Measurements from ENCODE around the gene TBC1D21.

The TBC1D21 gene

GRCh38 chr15:73858062-73858461, 15.3 kb upstream of the TBC1D21 start:
- in situ Hi-C loops (cut with HindIII; ENCODE audit: low sequenced_read_pairs), result no loop called here

DNA sequence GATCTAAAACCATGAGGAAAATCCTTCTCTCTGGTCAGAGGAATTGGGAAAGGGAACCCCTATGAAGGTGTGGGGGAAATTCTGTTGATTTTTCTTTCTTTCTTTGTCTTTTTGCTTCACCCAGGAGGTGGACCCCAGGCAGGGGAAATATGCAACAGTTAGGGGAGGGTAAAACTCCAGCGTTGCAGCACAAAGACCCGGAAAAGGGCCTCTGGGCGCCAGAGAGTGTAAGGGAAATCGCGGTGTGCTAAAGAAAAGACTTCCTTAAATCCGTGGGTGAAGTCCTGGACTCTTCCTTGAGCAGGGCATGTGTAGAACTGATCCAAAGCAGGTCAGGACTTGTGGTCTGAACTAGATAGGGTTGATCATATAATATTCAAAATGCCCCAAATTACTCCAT, 11.1 kb upstream of the TBC1D21 start:
- in situ Hi-C loops (cut with HindIII; ENCODE audit: low sequenced_read_pairs), result no loop called here

- in situ Hi-C loops (cut with HindIII; ENCODE audit: low sequenced_read_pairs), result loop anchor here (5.0 kb wide), 1 partner anchor 42 kb away; no protein-coding TSS in a partner anchor
Measured at GRCh38 chr15:73865379-73865778, 8.0 kb upstream of the TBC1D21 start.

GRCh38 chr15:73865904-73866303, 7.5 kb upstream of the TBC1D21 start:
- in situ Hi-C loops (cut with HindIII; ENCODE audit: low sequenced_read_pairs), result loop anchor here (5.0 kb wide), 1 partner anchor 41 kb away; no protein-coding TSS in a partner anchor

GRCh38 chr15:73866481-73866880, 6.9 kb upstream of the TBC1D21 start:
- in situ Hi-C loops (cut with HindIII; ENCODE audit: low sequenced_read_pairs), result loop anchor here (5.0 kb wide), 1 partner anchor 41 kb away; no protein-coding TSS in a partner anchor

DNA sequence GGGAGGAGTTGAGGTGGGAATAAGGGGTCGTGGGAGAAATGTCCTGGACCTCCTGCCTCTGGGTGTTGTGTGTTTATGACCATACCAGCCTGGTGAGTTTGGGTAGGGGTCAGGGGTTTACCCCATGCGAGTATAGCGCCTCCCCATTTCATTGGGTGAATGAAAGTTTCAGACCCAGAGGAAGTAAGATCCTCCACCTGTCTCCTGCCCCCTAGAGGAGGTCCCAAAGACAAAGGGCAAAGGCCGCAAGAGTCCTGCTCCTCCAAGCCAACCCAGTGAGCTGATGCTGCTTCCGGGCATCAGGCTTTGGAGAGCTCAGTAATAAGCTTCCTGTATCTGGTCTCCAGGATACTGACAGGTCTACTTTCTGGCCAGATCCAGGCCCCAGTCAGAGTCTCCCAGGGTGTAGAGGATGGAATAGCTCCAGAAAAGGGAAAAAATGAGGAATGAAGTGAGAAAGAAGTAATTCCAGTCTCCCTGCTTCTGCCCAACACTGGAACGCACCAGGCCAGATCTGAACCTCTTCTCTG, 6.4 kb upstream of the TBC1D21 start:
- in situ Hi-C loops (cut with HindIII; ENCODE audit: low sequenced_read_pairs), result loop anchor here (5.0 kb wide), 1 partner anchor 40 kb away; no protein-coding TSS in a partner anchor

DNA sequence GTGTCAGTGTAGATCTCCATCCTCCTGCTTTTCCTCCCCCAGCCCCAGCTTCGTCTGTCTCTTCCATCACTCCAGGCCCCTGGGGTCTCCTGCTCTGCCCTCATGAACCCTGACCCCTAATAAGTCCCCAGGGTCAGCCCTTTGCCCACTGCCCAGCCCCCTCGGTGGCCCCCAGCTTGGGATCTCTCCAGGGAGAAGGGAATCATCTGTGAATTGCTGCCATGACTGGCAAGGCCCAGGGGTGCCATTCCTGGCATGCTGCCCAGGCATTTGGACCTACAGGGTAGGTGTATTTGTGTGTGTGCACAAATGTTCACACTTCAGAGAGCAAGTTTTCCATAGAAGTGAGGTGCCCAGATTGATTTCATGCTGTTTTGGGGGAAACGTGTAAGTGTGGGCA, 5.9 kb upstream of the TBC1D21 start:
- in situ Hi-C loops (cut with HindIII; ENCODE audit: low sequenced_read_pairs), result loop anchor here (5.0 kb wide), 1 partner anchor 40 kb away; no protein-coding TSS in a partner anchor

DNA sequence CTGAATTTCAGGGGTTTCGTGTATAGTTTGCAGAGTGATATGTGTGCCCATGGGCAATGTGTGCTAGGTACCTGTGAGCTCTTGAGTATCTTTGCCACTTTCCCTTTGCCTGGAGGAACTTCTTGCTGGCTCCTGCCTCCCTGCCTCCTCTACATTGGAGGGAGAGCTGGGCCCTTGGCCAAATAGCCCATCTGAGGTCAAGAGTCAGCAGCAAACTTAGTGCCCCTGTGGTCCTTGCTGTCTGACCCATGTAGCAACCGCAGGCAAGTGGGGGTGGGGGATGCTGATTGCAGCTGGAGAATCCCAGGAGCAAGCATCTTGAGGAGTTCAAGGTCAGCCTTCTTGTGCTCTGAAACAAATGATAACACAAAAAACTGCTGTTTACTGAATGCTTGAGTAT, 5.4 kb upstream of the TBC1D21 start:
- in situ Hi-C loops (cut with HindIII; ENCODE audit: low sequenced_read_pairs), result loop anchor here (5.0 kb wide), 1 partner anchor 39 kb away; no protein-coding TSS in a partner anchor

DNA sequence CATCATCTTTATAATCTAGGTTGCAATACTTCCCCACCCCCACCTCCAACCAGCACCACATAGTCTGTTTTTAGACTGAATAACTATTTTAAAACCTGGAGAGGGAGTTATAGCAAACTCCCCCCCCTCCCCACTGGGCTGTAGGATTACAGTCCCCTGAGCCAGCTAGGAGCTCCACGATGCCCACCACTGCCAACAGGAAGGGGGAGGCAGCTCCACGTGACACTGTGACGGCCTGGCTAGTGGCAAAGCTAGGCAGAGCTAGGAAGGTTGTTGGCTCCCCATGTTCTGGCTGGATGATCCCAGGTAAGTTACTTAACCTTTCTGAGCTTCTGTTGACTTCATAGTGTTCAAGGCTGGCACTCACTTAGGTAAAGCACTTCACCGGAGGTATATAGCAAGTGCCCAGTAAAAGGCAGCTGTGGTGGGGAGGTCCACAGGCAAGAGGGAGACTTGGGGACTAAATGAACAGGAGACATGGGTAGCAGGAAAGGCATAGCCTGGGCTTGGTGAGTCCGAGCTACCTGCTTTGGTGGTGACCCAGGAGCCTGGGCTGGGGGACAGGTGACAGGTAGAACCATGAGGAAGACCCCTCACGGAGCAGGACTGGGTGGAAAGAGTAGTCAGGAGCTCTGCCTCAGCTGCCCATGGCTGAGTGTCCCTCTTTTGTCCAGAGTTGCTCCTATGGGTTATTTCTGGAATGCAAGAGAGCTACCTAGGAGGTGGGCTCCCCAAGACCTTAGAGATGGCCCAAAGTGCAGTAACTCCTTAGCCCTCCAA, 4.0 kb upstream of the TBC1D21 start:
- in situ Hi-C loops (cut with HindIII; ENCODE audit: low sequenced_read_pairs), result loop anchor here (5.0 kb wide), 1 partner anchor 38 kb away; no protein-coding TSS in a partner anchor

DNA sequence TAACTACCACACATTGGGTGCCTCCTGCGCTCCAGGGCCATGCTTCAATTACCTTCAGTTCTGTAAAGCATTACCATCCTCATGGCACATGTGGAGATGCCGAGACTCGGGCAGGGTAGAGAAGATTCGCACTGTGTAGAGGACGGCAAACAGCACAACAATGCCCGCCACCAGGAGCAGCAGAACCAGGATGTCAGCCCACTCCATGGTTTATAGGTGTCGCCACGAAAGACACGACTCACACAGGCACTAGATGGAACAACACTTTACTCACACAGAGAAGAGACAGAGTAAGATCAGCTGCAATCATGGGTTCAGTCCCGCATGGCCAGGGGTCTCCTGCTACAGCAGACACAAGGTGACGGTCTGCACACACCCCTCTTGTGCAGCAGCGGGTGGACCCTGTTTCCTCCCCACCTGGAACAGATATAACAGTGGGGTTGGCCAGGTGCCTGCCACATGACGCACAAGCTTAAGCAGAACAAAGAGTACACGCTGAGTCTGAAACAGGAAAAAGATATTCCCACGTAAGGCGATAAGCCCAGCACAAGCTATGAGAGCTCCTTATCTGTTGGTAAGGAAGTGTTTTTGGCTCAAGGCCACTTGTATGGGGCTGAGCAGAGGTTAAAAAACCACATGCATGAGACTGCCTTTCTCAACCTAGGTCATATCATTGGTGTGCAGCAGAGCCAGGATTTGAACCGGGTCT, 2.5 kb upstream of the TBC1D21 start:
- in situ Hi-C loops (cut with HindIII; ENCODE audit: low sequenced_read_pairs), result no loop called here

GRCh38 chr15:73872346-73872745, 1.0 kb upstream of the TBC1D21 start:
- in situ Hi-C loops (cut with HindIII; ENCODE audit: low sequenced_read_pairs), result no loop called here

DNA sequence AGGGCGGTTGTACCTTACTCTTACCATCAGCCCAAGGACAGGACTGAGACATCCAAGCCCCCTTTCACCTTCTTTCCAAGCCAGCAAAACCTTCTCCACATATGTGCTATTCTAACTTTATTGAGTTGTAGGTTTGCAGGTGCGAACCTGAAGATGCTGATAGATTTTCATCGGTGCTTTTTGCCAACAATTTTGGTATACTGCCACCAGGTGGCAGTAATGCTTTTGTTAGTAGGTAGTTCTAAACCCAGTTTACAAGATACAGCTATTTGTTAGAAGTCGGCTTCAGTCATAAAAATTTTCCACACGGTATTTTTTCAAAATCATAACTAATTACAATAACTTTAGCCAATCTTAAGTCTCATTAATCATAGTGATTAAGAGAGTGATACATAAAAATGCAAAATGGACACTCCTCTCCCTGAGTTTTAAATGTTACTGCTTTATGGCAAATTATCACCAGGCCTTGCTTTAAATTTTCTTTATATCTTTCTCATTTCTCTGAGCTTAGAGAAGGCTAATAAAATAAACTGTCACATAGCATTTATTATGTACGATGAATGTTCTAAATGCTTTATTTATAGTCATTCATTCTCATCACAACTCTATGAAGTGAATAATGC, 636 bp downstream of the TBC1D21 start:
- in situ Hi-C loops (cut with HindIII; ENCODE audit: low sequenced_read_pairs), result no loop called here

- in situ Hi-C loops (cut with HindIII; ENCODE audit: low sequenced_read_pairs), result loop anchor here (5.0 kb wide), 1 partner anchor 87 kb away; no protein-coding TSS in a partner anchor
Measured at GRCh38 chr15:73879426-73879825, 6.1 kb downstream of the TBC1D21 start.

GRCh38 chr15:73881579-73882320, 8.4 kb downstream of the TBC1D21 start:
- in situ Hi-C loops (cut with HindIII; ENCODE audit: low sequenced_read_pairs), result no loop called here

DNA sequence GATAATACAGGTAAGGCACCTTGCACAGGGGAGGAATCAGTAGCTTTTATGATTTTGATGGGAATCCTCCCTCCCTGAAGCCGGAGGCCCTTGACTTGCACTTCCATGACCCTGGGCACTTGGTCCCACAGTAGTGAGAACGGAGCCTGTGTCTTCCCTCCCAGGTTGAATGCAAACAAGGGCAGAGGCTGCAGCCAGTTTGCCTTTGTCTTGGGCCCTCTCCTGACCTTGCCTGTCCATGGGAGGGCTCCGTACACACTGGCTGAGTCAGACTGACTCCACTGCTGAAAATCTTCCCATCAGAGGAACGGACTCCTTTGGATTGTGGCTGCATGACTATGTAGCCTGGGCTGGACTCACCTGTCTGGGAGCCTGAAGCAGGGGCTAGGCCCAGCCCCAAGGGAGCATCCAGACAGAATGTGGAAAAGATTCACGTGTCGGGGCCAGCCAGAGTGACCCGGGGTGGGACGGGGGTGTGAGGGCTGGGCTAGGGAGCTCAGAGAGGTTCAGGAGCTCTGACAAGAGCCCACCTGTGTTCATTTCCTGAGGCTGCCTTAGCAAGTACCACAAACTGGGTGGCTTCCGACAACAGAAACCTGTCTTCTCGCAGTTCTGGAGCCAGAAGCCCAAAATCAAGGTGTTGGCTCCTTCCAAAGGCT, 9.5 kb downstream of the TBC1D21 start:
- in situ Hi-C loops (cut with HindIII; ENCODE audit: low sequenced_read_pairs), result no loop called here

DNA sequence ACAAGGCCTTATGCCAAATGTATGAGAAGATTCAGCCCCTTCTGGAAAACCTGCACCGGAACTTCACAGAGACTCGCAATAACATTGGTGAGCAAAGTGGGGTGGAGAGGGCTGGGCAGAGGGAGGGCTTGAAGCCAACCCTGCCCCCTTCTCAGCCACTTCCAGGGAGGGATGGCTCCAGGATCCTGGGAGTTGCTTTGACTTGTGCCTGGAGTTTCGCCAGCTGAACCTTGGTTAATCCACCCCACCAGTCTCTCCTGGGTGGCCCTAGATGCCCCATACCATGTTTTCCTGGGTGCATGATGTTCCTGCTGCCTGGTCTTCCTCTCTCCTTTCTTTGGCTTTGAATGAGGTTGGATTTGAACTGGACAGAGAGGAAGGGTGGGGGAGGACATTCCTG, 10.8 kb downstream of the TBC1D21 start:
- in situ Hi-C loops (cut with HindIII; ENCODE audit: low sequenced_read_pairs), result no loop called here

DNA sequence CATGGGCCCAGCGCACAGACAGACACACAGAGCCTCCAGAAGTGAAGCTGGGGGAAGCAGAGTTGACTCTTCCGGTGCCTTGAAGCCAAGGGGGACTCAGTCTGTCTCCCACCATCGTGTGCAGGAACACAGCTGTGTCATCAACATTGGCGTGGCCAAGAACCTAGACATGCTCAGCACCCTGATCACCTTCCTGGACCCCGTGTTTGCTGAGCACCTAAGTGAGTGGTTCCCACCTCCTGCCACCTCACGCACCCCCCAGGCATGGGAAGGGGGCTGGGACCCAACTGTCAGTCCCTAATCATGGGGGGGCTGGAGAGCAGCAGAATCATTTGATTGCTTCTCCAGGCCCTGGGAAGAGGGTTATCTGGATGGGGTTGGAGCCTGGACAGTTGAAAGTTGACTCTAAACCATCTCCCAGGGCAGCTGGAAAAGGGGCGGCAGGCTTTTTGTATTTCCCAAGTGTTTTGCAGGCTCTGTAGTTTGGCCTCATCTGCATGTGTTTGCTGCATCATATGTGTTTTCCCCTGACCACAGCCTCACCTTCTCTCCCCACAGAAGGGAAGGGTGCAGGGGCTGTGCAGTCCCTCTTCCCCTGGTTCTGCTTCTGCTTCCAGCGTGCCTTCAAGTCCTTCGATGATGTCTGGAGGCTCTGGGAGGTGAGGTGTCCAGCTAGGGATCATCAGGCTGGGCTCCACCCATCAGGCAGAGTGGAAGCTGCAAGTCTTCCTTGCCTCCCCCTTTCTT, 12.8 kb downstream of the TBC1D21 start:
- in situ Hi-C loops (cut with HindIII; ENCODE audit: low sequenced_read_pairs), result no loop called here

DNA sequence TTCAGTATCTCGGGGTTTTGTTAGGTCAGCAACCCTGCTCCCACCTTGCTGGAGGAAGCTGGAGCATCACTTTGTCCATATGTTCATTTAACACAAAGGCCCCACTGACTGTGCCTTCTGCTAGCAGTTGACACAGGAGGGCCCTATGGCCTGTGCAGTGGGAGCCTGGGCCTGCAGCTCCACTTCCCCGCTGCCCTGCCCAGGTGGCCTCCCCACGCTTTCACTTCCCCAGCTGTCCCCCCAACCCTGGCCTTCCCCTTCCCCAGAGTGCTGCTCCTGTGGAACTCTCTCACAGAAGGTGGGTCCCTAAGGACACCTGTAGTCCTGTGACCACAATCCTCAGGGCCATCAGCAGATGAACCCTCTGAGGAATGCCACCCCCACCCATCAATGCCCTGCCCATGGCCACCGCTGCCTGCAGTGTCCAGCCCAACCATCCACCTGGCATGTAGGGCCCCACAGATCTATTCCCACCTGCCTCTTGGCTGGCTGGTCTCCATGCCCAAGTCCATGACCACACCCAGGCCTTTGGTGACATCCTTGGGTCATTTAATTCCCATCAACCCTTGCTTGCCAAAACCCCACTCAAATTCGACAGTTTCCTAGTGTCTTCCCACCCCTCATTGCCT, 13.5 kb downstream of the TBC1D21 start:
- in situ Hi-C loops (cut with HindIII; ENCODE audit: low sequenced_read_pairs), result no loop called here

DNA sequence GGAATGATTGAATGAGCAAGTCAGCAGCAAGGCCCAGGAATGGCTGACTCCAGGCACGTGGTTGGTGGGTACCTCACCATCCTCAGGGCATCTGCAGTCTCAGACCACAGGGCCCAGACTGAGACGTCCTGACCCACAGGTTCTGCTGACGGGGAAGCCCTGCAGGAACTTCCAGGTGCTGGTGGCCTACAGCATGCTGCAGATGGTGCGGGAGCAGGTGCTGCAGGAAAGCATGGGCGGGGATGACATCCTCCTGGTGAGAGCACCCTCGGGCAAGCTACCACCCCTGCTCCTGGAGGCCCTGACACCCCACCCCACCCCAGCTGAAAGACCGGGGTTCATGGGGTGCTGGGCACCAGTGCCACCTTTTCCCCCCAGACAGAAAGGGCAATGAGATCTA, 14.1 kb downstream of the TBC1D21 start:
- in situ Hi-C loops (cut with HindIII; ENCODE audit: low sequenced_read_pairs), result no loop called here
